GM12878 (cell line): ENCODE measurements around the gene IL10RA. TPM values are rescaled to one million over a fixed set of nuclear protein-coding genes. Genes with fewer than 3 reads are reported as not detected.

Experiments used
- ATAC-seq: fragments of 200-7000 bp; cut with Tn5 transposase; 3 replicates; pipeline ENCODE4 v1.9.1; 2020; ENCODE audit warnings: mild to moderate bottlenecking, moderate library complexity
- BruUV-seq: library from RNA; stranded (reverse); fragments of 400-500 nt; replicated peaks from 2 replicates; lab custom pipeline; 2021; lab: Mats Ljungman, UMichigan
- CTCF ChIA-PET: fragments of 300-600 bp; sonication (Branson Sonifier 250); formaldehyde crosslinking; extraction: SDS; loops from one replicate; lab custom pipeline; 2021; ENCODE audit warnings: inconsistent platforms; lab: Yijun Ruan, JAX
- POLR2A ChIA-PET: fragments of 350-600 bp; formaldehyde crosslinking; extraction: SDS; loops from one replicate; lab custom pipeline; 2021; ENCODE audit warnings: inconsistent platforms; lab: Charles Lee
- RAD21 ChIA-PET: fragments of 300-600 bp; sonication (Branson Sonifier 250); formaldehyde crosslinking; loops from one replicate; lab custom pipeline; 2023; ENCODE audit warnings: antibody characterized with exemption; ENCODE audit not compliant: unreplicated experiment; lab: Charles Lee
- SMC1A ChIA-PET: fragments of 300-600 bp; sonication (Branson Sonifier 250); formaldehyde crosslinking; loops from one replicate; lab custom pipeline; 2023; ENCODE audit not compliant: unreplicated experiment, uncharacterized antibody; lab: Charles Lee
- DNase-seq: peaks from one replicate; pipeline ENCODE4 v3.0.0-alpha.2; 2011; ENCODE audit warnings: low read depth, low spot score
- FAIRE-seq: peaks from 3 replicates; lab custom pipeline; 2011; peaks lifted over from hg19 to GRCh38; lab: Jason Lieb, UNC
- H2AFZ ChIP-seq: 2 replicates; pipeline ENCODE4 v1.6.0; 2011; ENCODE audit warnings: low read depth, low read length, control low read depth; ENCODE audit not compliant: control insufficient read depth
- H3K27ac ChIP-seq: 2 replicates; pipeline ENCODE4 v1.5.1; 2011; ENCODE audit warnings: control low read depth; ENCODE audit not compliant: control insufficient read depth, insufficient read depth
- H3K27me3 ChIP-seq, 2 experiments: replicated peaks in 1 of 2; 2 replicates each; pipeline versions ENCODE4 v1.6.0 to v1.6.1; 2011; ENCODE audit warnings: low read length in 1 of 2; ENCODE audit not compliant: control insufficient read depth in 2 of 2, insufficient read depth in 2 of 2
- H3K36me3 ChIP-seq, 2 experiments: 2 replicates each; pipeline ENCODE4 v1.5.1; 2011; ENCODE audit warnings: low read length in 1 of 2; ENCODE audit not compliant: control insufficient read depth in 2 of 2, insufficient read depth in 2 of 2
- H3K4me1 ChIP-seq: 2 replicates; pipeline ENCODE4 v1.6.1; 2011; ENCODE audit warnings: mild to moderate bottlenecking, low read length, moderate library complexity, mixed read lengths; ENCODE audit not compliant: control insufficient read depth, insufficient read depth
- H3K4me2 ChIP-seq: 2 replicates; pipeline ENCODE4 v1.6.0; 2011; ENCODE audit warnings: control low read depth; ENCODE audit not compliant: control insufficient read depth, insufficient read depth
- H3K4me3 ChIP-seq: fragments of 200-600 bp; sonication (generic); 2 replicates; pipeline ENCODE4 v1.5.1; 2016
- H3K79me2 ChIP-seq: 2 replicates; pipeline ENCODE4 v1.6.0; 2011; ENCODE audit warnings: low read length; ENCODE audit not compliant: control insufficient read depth, insufficient read depth
- H3K9ac ChIP-seq: 2 replicates; pipeline ENCODE4 v1.8.0; 2011; ENCODE audit warnings: low read length, control low read depth, mixed read lengths; ENCODE audit not compliant: control insufficient read depth, insufficient read depth
- H3K9me3 ChIP-seq: replicated peaks from 3 replicates; pipeline ENCODE4 v1.5.1; 2011; ENCODE audit warnings: mild to moderate bottlenecking, low read length; ENCODE audit not compliant: control insufficient read depth, insufficient read depth
- H4K20me1 ChIP-seq: 2 replicates; pipeline ENCODE4 v1.6.0; 2011; ENCODE audit not compliant: control insufficient read depth, insufficient read depth
- ATF7 ChIP-seq: fragments of 450-650 bp; IDR thresholded peaks from 2 replicates; pipeline ENCODE4 v1.6.1; 2016; ENCODE audit warnings: low read depth, mild to moderate bottlenecking
- ETV6 ChIP-seq, 2 experiments: fragments of 450-650 bp in 1 of 2; IDR thresholded peaks in 1 of 2; conservative IDR thresholded peaks in 1 of 2; 2 replicates each; pipeline ENCODE4 v1.6.1; 2014; ENCODE audit warnings: antibody characterized with exemption in 1 of 2, borderline replicate concordance in 1 of 2, low read depth in 1 of 2, mild to moderate bottlenecking in 1 of 2, moderate library complexity in 1 of 2
- HCFC1 ChIP-seq: fragments of 150-350 bp; IDR thresholded peaks from 2 replicates; pipeline ENCODE4 v1.6.1; 2014; ENCODE audit warnings: low read length
- IKZF1 ChIP-seq: fragments of 450-650 bp; conservative IDR thresholded peaks from 2 replicates; pipeline ENCODE4 v1.6.1; 2017; ENCODE audit warnings: antibody characterized with exemption, mild to moderate bottlenecking
- NR2F1 ChIP-seq: fragments of 450-650 bp; conservative IDR thresholded peaks from 2 replicates; pipeline ENCODE4 v1.6.1; 2017; ENCODE audit warnings: mild to moderate bottlenecking
- PBX3 ChIP-seq: IDR thresholded peaks from 2 replicates; pipeline ENCODE4 v1.6.1; 2011; ENCODE audit warnings: mild to moderate bottlenecking, low read depth, low read length, moderate library complexity; ENCODE audit not compliant: insufficient replicate concordance
- RELB ChIP-seq: fragments of 450-650 bp; IDR thresholded peaks from 2 replicates; pipeline ENCODE4 v1.6.1; 2017; ENCODE audit warnings: low read depth, mild to moderate bottlenecking, moderate library complexity
- SMC3 ChIP-seq: IDR thresholded peaks from 2 replicates; pipeline ENCODE4 v1.6.1; 2011; ENCODE audit warnings: low read length, improper control_type of control experiment, borderline replicate concordance
- ZZZ3 ChIP-seq: IDR thresholded peaks from 2 replicates; pipeline ENCODE4 v1.6.1; 2011; ENCODE audit warnings: low read depth; ENCODE audit not compliant: control insufficient read depth, insufficient read length
- WGBS: methylation state at CpG from one replicate; pipeline ENCODE4 v1.1.6; 2016; ENCODE audit warnings: low lambda C conversion rate; ENCODE audit not compliant: insufficient replicate concordance, insufficient coverage; ENCODE audit errors: missing lambda C conversion rate; 5-methylcytosine and 5-hydroxymethylcytosine counted together
- in situ Hi-C: fragments of 300-500 bp; cut with MboI; formaldehyde crosslinking; loops from 9 replicates; pipeline ENCODE4 v1.14.3; 2018; ENCODE audit warnings: mixed read lengths
- intact Hi-C: fragments of 100-400 bp; cut with micrococcal nuclease; formaldehyde crosslinking; loops from one replicate; pipeline ENCODE4 v1.14.2; 2022; ENCODE audit not compliant: unreplicated experiment
- polyA plus RNA-seq, 11 experiments: library from polyadenylated mRNA; depleted of rRNA in 4 of 11; unstranded in 6 of 11; stranded (reverse) in 5 of 11; fragments of >200 nt; fragmentation: Nextera tagmentation in 4 of 11; fragmentation: Illumina TruSeq in 1 of 11; extraction: Ambion mirVana in 4 of 11; extraction: Trizol in 1 of 11; gene quantifications; 1 replicate in 1 of 11; 2 replicates in 10 of 11; pipeline versions ENCODE4 v1.2.1 to v1.2.3, GENCODE V29; 2011 to 2016; ENCODE audit warnings: inconsistent platforms in 2 of 11, missing spikeins in 2 of 11, low read depth in 1 of 11
- total RNA-seq, 4 experiments: library from RNA; depleted of rRNA in 3 of 4; stranded (reverse); fragments of >200 nt in 3 of 4; fragmentation: Illumina TruSeq in 1 of 4; extraction: Trizol in 1 of 4; gene quantifications; 2 replicates each; pipeline versions ENCODE4 v1.2.1 to v1.2.3, GENCODE V29; 2013 to 2021

The IL10RA gene
- total and polyA plus RNA-seq, 10 of the 15 experiments (the other 5 are each of a cell fraction or from before 2014, with no cell fraction given): 0.77 to 45.9 (median 9.6) TPM

GRCh38 chr11:117944554-117944953 is 41.6 kb upstream of the IL10RA start:
- DNase-seq (no peak), FAIRE-seq (no peak), ATAC-seq (peak; percentile 56)
- BruUV-seq: no TSS peak
- Histone ChIP-seq H3K4me3 (no peak overlapping the region), H3K79me2 (no peaks in the 10 kb centered on the region), H3K9ac (no peak overlapping the region), H3K27me3 (no peaks in the 10 kb centered on the region), H2AFZ (peak overlapping the region; percentile 37), H3K36me3 (no peaks in the 10 kb centered on the region), H3K4me1 (peaks cover 24% of the 10 kb centered on the region), H3K27ac (peak overlapping the region; percentile 73), H3K4me2 (peak overlapping the region; percentile 43; the same call in 1 of the 2 replicates), H4K20me1 (no peaks in the 10 kb centered on the region), H3K9me3 (no peaks in the 10 kb centered on the region)
- ChIA-PET RAD21 (interaction anchor here (0.8 to 10.6 kb wide), 11 partner anchors 10 to 136 kb away, joined by 3 to 393 read pairs (median 55); partner anchors contain the start of genes FXYD2 and IL10RA), POLR2A (interaction anchor here (0.7 to 2.2 kb wide), 9 partner anchors 8 to 130 kb away, joined by 3 to 7 read pairs (median 4); partner anchors contain the start of gene IL10RA), SMC1A (interaction anchor here (0.7 to 14.9 kb wide), 19 partner anchors 9 to 952 kb away, joined by 3 to 295 read pairs (median 5); partner anchors contain the start of genes FXYD2 and TMPRSS13), CTCF (interaction anchor here (1.2 to 13.1 kb wide), 16 partner anchors 8 to 142 kb away, joined by 3 to 503 read pairs (median 54); partner anchors contain the start of genes FXYD2, IL10RA and TMPRSS13)
- in situ Hi-C loops (no loop called here), intact Hi-C loops (no loop called here)
- TF ChIP-seq SMC3: no peak
- TF ChIP-seq ATF7: peak; percentile 82
- no peak for TF ChIP-seq HCFC1
- TF ChIP-seq NR2F1: 0 out of 2 replicates have a peak, but pooled peaks have one; percentile 13
- no peak for TF ChIP-seq PBX3
- no peak for TF ChIP-seq RELB
- no peak for TF ChIP-seq ZZZ3
- no peak for TF ChIP-seq ETV6 (conservative IDR thresholded peaks at IDR 0.05 in 1 of 2, IDR thresholded peaks at IDR 0.05 in 1 of 2; ENCODE audit: borderline replicate concordance in 1 of 2, low read depth in 1 of 2)
- TF ChIP-seq IKZF1: 0 out of 2 replicates have a peak, but pooled peaks have one; percentile 1
- WGBS: 43% methylated on average over 5 of the region's 5 CpGs
